HCT116 (cell line): Measurements from ENCODE around the gene ZNF490.

ENCODE experiments used
- EGR1 ChIP-seq: IDR thresholded peaks from 2 replicates; pipeline ENCODE4 v1.6.1; 2012; ENCODE audit warnings: low read depth
- EZH2 ChIP-seq: fragments of 200-600 bp; sonication (generic); IDR thresholded peaks from 2 replicates; pipeline ENCODE4 v1.6.1; 2017; ENCODE audit warnings: antibody characterized with exemption, mixed run types
- EZH2phosphoT487 ChIP-seq: fragments of 200-600 bp; IDR thresholded peaks from 2 replicates; pipeline ENCODE4 v1.6.1; 2018; ENCODE audit warnings: antibody characterized with exemption, borderline replicate concordance
- POLR2A ChIP-seq: IDR thresholded peaks from 2 replicates; pipeline ENCODE4 v1.7.0; 2011; ENCODE audit warnings: borderline replicate concordance; ENCODE audit not compliant: insufficient read depth, insufficient read length; ENCODE audit errors: extremely low read depth
- POLR2AphosphoS5 ChIP-seq: IDR thresholded peaks from 2 replicates; pipeline ENCODE4 v1.6.1; 2011; ENCODE audit warnings: mild to moderate bottlenecking, low read depth, low read length, moderate library complexity
- TCF7L2 ChIP-seq: IDR thresholded peaks from 2 replicates; pipeline ENCODE4 v1.7.0; 2011; ENCODE audit warnings: borderline replicate concordance, inconsistent platforms; ENCODE audit not compliant: insufficient read depth, insufficient read length; ENCODE audit errors: extremely low read depth
- YY1 ChIP-seq: IDR thresholded peaks from 2 replicates; pipeline ENCODE4 v1.6.1; 2011; ENCODE audit warnings: low read length, low read depth, moderate library complexity, mild to moderate bottlenecking; ENCODE audit not compliant: insufficient replicate concordance; ENCODE audit errors: extremely low read depth
- ZFX ChIP-seq: fragments of 450-650 bp; IDR thresholded peaks from 2 replicates; pipeline ENCODE4 v1.6.1; 2017
- ZNF274 ChIP-seq: fragments of 200-500 bp; sonication (Bioruptor generic); IDR thresholded peaks from 2 replicates; pipeline ENCODE4 v1.6.1; 2014; ENCODE audit warnings: mild to moderate bottlenecking, low read depth, low read length, inconsistent platforms
- TF ChIP-seq, protein P1 (sequence below), 3 experiments: fragments of 200-600 bp in 1 of 3; sonication (generic) in 1 of 3; IDR thresholded peaks in 2 of 3; conservative IDR thresholded peaks in 1 of 3; 2 replicates each; pipeline ENCODE4 v1.5.1; 2012 to 2017; ENCODE audit warnings: low read depth in 2 of 3, low read length in 2 of 3, antibody characterized with exemption in 1 of 3, borderline replicate concordance in 1 of 3, control low read depth in 1 of 3, mild to moderate bottlenecking in 1 of 3, mixed read lengths in 1 of 3, mixed run types in 1 of 3, moderate library complexity in 1 of 3; ENCODE audit not compliant: insufficient read depth in 1 of 3
- TF ChIP-seq, protein P2 (sequence below): IDR thresholded peaks from 2 replicates; pipeline ENCODE4 v1.6.1; 2012

- TF ChIP-seq EZH2phosphoT487 = no peak
- TF ChIP-seq, protein P1, sequence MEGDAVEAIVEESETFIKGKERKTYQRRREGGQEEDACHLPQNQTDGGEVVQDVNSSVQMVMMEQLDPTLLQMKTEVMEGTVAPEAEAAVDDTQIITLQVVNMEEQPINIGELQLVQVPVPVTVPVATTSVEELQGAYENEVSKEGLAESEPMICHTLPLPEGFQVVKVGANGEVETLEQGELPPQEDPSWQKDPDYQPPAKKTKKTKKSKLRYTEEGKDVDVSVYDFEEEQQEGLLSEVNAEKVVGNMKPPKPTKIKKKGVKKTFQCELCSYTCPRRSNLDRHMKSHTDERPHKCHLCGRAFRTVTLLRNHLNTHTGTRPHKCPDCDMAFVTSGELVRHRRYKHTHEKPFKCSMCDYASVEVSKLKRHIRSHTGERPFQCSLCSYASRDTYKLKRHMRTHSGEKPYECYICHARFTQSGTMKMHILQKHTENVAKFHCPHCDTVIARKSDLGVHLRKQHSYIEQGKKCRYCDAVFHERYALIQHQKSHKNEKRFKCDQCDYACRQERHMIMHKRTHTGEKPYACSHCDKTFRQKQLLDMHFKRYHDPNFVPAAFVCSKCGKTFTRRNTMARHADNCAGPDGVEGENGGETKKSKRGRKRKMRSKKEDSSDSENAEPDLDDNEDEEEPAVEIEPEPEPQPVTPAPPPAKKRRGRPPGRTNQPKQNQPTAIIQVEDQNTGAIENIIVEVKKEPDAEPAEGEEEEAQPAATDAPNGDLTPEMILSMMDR (IDR thresholded peaks at IDR 0.05 in 2 of 3, conservative IDR thresholded peaks at IDR 0.05 in 1 of 3; ENCODE audit: borderline replicate concordance in 1 of 3, insufficient read depth in 1 of 3, low read depth in 2 of 3, low read length in 2 of 3) = no peak
- no peak for TF ChIP-seq POLR2A
- no peak for TF ChIP-seq POLR2AphosphoS5
- no peak for TF ChIP-seq EZH2
- no peak for TF ChIP-seq ZNF274
- TF ChIP-seq YY1 = no peak
- TF ChIP-seq TCF7L2 = no peak
- no peak for TF ChIP-seq ZFX
- no peak for TF ChIP-seq EGR1
- TF ChIP-seq, protein P2, sequence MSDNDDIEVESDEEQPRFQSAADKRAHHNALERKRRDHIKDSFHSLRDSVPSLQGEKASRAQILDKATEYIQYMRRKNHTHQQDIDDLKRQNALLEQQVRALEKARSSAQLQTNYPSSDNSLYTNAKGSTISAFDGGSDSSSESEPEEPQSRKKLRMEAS = no peak
Measured at GRCh38 chr19:12636631-12637030, 26.0 kb upstream of the ZNF490 start.
